Liver (tissue), 9 donors: ENCODE results near the gene HSPB9. TPM values are rescaled to one million over a fixed set of nuclear protein-coding genes. Genes with fewer than 3 reads are reported as not detected.

Experiments
- DNase-seq: peaks from one replicate; pipeline ENCODE4 v3.0.0-alpha.2; 2017; ENCODE audit warnings: low spot score
- H3K27ac ChIP-seq, 2 donors: one replicate each; pipeline ENCODE4 v1.7.0; 2013; ENCODE audit warnings: inconsistent platforms in 2 of 2, low read length in 2 of 2, control low read depth in 1 of 2, low read depth in 1 of 2, mild to moderate bottlenecking in 1 of 2
- H3K27me3 ChIP-seq, 4 donors: one replicate each; pipeline versions ENCODE4 v1.6.1 to v1.7.0; 2013; ENCODE audit warnings: low read length in 3 of 4, inconsistent platforms in 1 of 4, mild to moderate bottlenecking in 1 of 4, moderate library complexity in 1 of 4; ENCODE audit not compliant: control insufficient read depth in 4 of 4, insufficient read depth in 4 of 4
- H3K36me3 ChIP-seq, 4 donors: one replicate each; pipeline versions ENCODE4 v1.6.1 to v1.7.0; 2013; ENCODE audit warnings: low read length in 3 of 4, mild to moderate bottlenecking in 3 of 4, low read depth in 1 of 4, moderate library complexity in 1 of 4; ENCODE audit not compliant: control insufficient read depth in 4 of 4, insufficient read depth in 3 of 4
- H3K4me1 ChIP-seq, 4 donors: one replicate each; pipeline versions ENCODE4 v1.6.1 to v1.7.0; 2013; ENCODE audit warnings: low read length in 3 of 4, mild to moderate bottlenecking in 3 of 4, moderate library complexity in 1 of 4; ENCODE audit not compliant: control insufficient read depth in 4 of 4, insufficient read depth in 4 of 4
- H3K4me3 ChIP-seq, 3 donors: one replicate each; pipeline versions ENCODE4 v1.6.1 to v1.7.0; 2013; ENCODE audit warnings: low read length in 3 of 3, control low read depth in 1 of 3, low read depth in 1 of 3, mild to moderate bottlenecking in 1 of 3
- H3K9ac ChIP-seq, 2 donors: one replicate each; pipeline ENCODE4 v1.7.0; 2013; ENCODE audit warnings: low read length in 2 of 2, mild to moderate bottlenecking in 2 of 2, moderate library complexity in 2 of 2, control low read depth in 1 of 2, low read depth in 1 of 2
- H3K9me3 ChIP-seq, 4 donors: one replicate each; pipeline versions ENCODE4 v1.6.1 to v1.7.0; 2013; ENCODE audit warnings: low read length in 3 of 4; ENCODE audit not compliant: control insufficient read depth in 4 of 4
- ATF3 ChIP-seq: IDR thresholded peaks from 2 replicates; pipeline ENCODE4 v1.6.1; 2016; ENCODE audit warnings: antibody characterized with exemption
- EGR1 ChIP-seq, 2 donors: IDR thresholded peaks; 2 replicates each; pipeline ENCODE4 v1.6.1; 2016 to 2018; ENCODE audit warnings: antibody characterized with exemption in 2 of 2, low read depth in 2 of 2
- FOXA1 ChIP-seq: IDR thresholded peaks from 2 replicates; pipeline ENCODE4 v1.6.1; 2016; ENCODE audit warnings: antibody characterized with exemption
- FOXA2 ChIP-seq: IDR thresholded peaks from 2 replicates; pipeline ENCODE4 v1.6.1; 2016; ENCODE audit warnings: antibody characterized with exemption
- GABPA ChIP-seq, 2 donors: IDR thresholded peaks in 1 of 2; conservative IDR thresholded peaks in 1 of 2; 2 replicates each; pipeline ENCODE4 v1.6.1; 2016; ENCODE audit warnings: antibody characterized with exemption in 2 of 2, mild to moderate bottlenecking in 1 of 2, moderate library complexity in 1 of 2
- HNF4A ChIP-seq, 2 donors: conservative IDR thresholded peaks; 2 replicates each; pipeline ENCODE4 v1.6.1; 2016; ENCODE audit warnings: antibody characterized with exemption in 2 of 2, mild to moderate bottlenecking in 2 of 2
- HNF4G ChIP-seq: IDR thresholded peaks from 2 replicates; pipeline ENCODE4 v1.6.1; 2016; ENCODE audit warnings: antibody characterized with exemption
- JUND ChIP-seq, 2 donors: IDR thresholded peaks; 2 replicates each; pipeline ENCODE4 v1.6.1; 2016; ENCODE audit warnings: antibody characterized with exemption in 2 of 2
- MAX ChIP-seq: IDR thresholded peaks from 2 replicates; pipeline ENCODE4 v1.6.1; 2016; ENCODE audit warnings: antibody characterized with exemption
- NR2F2 ChIP-seq: IDR thresholded peaks from 2 replicates; pipeline ENCODE4 v1.6.1; 2016; ENCODE audit warnings: antibody characterized with exemption
- RAD21 ChIP-seq, 2 donors: IDR thresholded peaks; 2 replicates each; pipeline ENCODE4 v1.6.1; 2016; ENCODE audit warnings: antibody characterized with exemption in 2 of 2, mild to moderate bottlenecking in 2 of 2
- RXRA ChIP-seq, 2 donors: IDR thresholded peaks; 2 replicates each; pipeline ENCODE4 v1.6.1; 2017 to 2018; ENCODE audit warnings: antibody characterized with exemption in 2 of 2, mild to moderate bottlenecking in 1 of 2
- SP1 ChIP-seq: IDR thresholded peaks from 2 replicates; pipeline ENCODE4 v1.6.1; 2018; ENCODE audit warnings: antibody characterized with exemption, mild to moderate bottlenecking
- TAF1 ChIP-seq: conservative IDR thresholded peaks from 2 replicates; pipeline ENCODE4 v1.6.1; 2016; ENCODE audit warnings: antibody characterized with exemption, mild to moderate bottlenecking
- ZBTB33 ChIP-seq: IDR thresholded peaks from 2 replicates; pipeline ENCODE4 v1.6.1; 2016; ENCODE audit warnings: antibody characterized with exemption
- WGBS: extraction: QIAGEN DNeasy Blood & Tissue Kit; methylation state at CpG from one replicate; pipeline ENCODE4 v1.1.7; 2013; 5-methylcytosine and 5-hydroxymethylcytosine counted together
- polyA plus RNA-seq, 2 donors: library from polyadenylated mRNA; stranded (reverse) in 1 of 2; unstranded in 1 of 2; fragments of 200-250 nt in 1 of 2; fragments of >200 nt in 1 of 2; fragmentation: Nextera tagmentation in 1 of 2; extraction: Ambion mirVana in 1 of 2; gene quantifications; one replicate each; pipeline versions ENCODE4 v1.2.1 to v1.2.3, GENCODE V29; 2013 to 2015
- total RNA-seq, 2 donors: library from RNA; depleted of rRNA; stranded (reverse); fragments of >200 nt; gene quantifications; one replicate each; pipeline ENCODE4 v1.2.3, GENCODE V29; 2014
- donor health status: healthy.
- donor health status: healthy.
- donor health status: healthy.
- donor health status: healthy.
- donor health status: healthy.

Gene HSPB9
- total and polyA plus RNA-seq, 4 donors = 0.17 to 4.0 (median 0.56) TPM

GRCh38 chr17:42075789-42076188 lies 46.8 kb upstream of the HSPB9 start:
- Histone ChIP-seq H3K27ac (no peak overlapping the region), H3K9me3 (no peaks in the 10 kb centered on the region), H3K4me3 (no peak overlapping the region), H3K4me1 (peaks cover 0 to 5% (median 4%) of the 10 kb centered on the region in 4 donors), H3K9ac (no peak overlapping the region), H3K27me3 (no peaks in the 10 kb centered on the region), H3K36me3 (no peaks in the 10 kb centered on the region)
- 79% methylated on average over 6 of the region's 6 CpGs for WGBS
- TF ChIP-seq MAX = no peak
- DNase-seq = no peak

- TF ChIP-seq RAD21 (IDR thresholded peaks at IDR 0.05) (no peak), NR2F2 (no peak), ZBTB33 (no peak), FOXA2 (no peak), TAF1 (no peak), HNF4G (no peak), ATF3 (no peak), SP1 (no peak), FOXA1 (no peak), MAX (no peak), JUND (IDR thresholded peaks at IDR 0.05) (no peak), HNF4A (conservative IDR thresholded peaks at IDR 0.05) (no peak), GABPA (IDR thresholded peaks at IDR 0.05 in 1 of 2, conservative IDR thresholded peaks at IDR 0.05 in 1 of 2) (no peak)
- Histone ChIP-seq H3K36me3 (no peaks in the 10 kb centered on the region), H3K4me1 (peaks cover 0 to 5% (median 4%) of the 10 kb centered on the region in 4 donors), H3K9me3 (no peaks in the 10 kb centered on the region), H3K4me3 (no peak overlapping the region), H3K9ac (no peak overlapping the region), H3K27me3 (no peaks in the 10 kb centered on the region), H3K27ac (no peak overlapping the region)
- DNase-seq = no peak
- 90% methylated on average over 4 of the region's 4 CpGs for WGBS
These were observed 45.6 kb upstream of the HSPB9 start for GRCh38 chr17:42076797-42077559.

- TF ChIP-seq ATF3 (no peak), RXRA (IDR thresholded peaks at IDR 0.05) (no peak), FOXA2 (no peak), NR2F2 (no peak), EGR1 (IDR thresholded peaks at IDR 0.05; ENCODE audit: low read depth in 2 of 2) (no peak), GABPA (IDR thresholded peaks at IDR 0.05 in 1 of 2, conservative IDR thresholded peaks at IDR 0.05 in 1 of 2) (no peak)
- H3K4me3 ChIP-seq = no peak overlapping the region
- no peak for DNase-seq
- no peak overlapping the region for H3K9ac ChIP-seq
- no peaks in the 10 kb centered on the region for H3K36me3 ChIP-seq
- H3K27me3 ChIP-seq = no peaks in the 10 kb centered on the region
- 95% methylated on average over 5 of the region's 5 CpGs for WGBS
- no peaks in the 10 kb centered on the region for H3K4me1 ChIP-seq
- H3K9me3 ChIP-seq = no peaks in the 10 kb centered on the region
- no peak overlapping the region for H3K27ac ChIP-seq
These were observed 44.8 kb upstream of the HSPB9 start for GRCh38 chr17:42077755-42078154.
